Measurements from ENCODE around the gene RET.

GRCh38 chr10:43066481-43066880 lies 10.4 kb upstream of the RET start:
- no peak for TF ChIP-seq EZH2 (IDR thresholded peaks at IDR 0.05; ENCODE audit: insufficient read depth, low read length)
- TF ChIP-seq CTCF (IDR thresholded peaks at IDR 0.05; ENCODE audit: insufficient read depth, low read depth, low read length) = no peak
